HG03039 (cell line): ENCODE measurements around the gene MAX.

Source experiments
- ATAC-seq: cut with Tn5 transposase; IDR thresholded peaks from one replicate; pipeline ENCODE4 v1.9.1; 2021; ENCODE audit warnings: mild to moderate bottlenecking, moderate library complexity; ENCODE audit not compliant: unreplicated experiment

Gene MAX

GRCh38 chr14:65102441-65103149 is at the start of gene MAX:
MAX (minus strand) TSS chr14:65102517; CDS start chr14:65102339, 178 bp downstream.
- peak; percentile 83 for ATAC-seq

DNA sequence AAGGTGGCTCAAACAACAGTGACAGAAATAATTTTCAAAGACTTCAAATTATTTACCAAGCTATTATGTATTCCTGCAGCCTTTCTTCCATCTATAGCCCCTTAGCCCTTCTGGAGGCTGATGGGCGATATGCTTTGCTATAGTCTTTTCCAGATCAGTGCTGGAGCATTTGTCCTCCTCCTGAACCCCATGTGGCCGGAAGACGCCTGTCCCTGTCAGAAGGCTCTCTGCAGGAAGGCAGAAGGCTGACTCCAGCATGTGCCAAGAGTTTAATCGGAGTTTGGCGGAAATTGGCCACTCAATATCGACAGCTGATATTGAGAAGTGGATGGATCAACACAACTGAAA is 49.3 kb upstream of the MAX start:
- ATAC-seq: no peak

- no peak for ATAC-seq
Measured at GRCh38 chr14:65150898-65151608, 48.7 kb upstream of the MAX start.

- ATAC-seq: no peak
Measured at GRCh38 chr14:65149116-65149515, 46.8 kb upstream of the MAX start.

DNA sequence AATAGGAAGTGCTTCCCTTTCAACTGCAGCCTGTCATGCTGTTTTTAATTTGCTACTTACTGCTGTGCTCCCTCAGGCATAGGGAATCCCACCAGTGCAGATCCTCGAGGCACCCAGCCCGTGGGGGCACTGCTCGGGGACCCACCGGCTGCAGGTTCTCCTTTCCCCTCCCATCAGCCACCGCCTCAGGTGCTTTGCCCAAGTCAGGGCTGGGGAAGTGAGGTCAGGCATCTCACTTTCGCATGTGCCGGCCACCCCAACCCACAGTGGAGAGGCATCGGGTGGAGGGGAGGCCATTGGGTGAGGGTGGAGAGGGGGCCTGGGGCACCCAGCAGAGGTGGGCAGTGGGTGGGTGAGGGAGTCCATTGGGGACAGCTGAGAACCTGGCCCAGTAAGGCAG is 41.9 kb upstream of the MAX start:
- ATAC-seq: no peak

GRCh38 chr14:65142914-65143625 is 40.8 kb upstream of the MAX start:
- ATAC-seq: no peak

GRCh38 chr14:65142429-65142828 is 40.1 kb upstream of the MAX start:
- ATAC-seq: no peak

DNA sequence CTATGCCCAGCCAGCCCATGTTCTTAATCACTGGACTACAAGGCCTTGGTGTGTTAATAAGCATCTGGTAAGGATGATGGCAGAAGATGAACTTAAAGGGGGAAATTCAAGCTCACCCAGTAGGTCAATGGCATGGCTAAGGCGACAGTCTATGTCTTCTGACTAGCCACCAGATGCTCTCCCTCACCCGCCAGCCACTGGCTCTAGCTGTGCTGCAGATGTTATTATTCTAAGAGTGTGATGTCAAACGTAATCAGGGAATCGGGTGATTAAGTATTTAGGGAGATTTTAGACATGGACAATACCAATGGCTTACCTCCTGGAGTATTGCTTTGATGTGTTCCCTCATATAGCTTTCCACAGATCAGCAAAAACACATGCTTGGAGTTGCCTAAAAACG is 39.2 kb upstream of the MAX start:
- ATAC-seq: no peak

GRCh38 chr14:65137648-65138307 is 35.5 kb upstream of the MAX start:
- ATAC-seq: no peak

GRCh38 chr14:65134651-65135579 is 32.6 kb upstream of the MAX start:
- no peak for ATAC-seq

DNA sequence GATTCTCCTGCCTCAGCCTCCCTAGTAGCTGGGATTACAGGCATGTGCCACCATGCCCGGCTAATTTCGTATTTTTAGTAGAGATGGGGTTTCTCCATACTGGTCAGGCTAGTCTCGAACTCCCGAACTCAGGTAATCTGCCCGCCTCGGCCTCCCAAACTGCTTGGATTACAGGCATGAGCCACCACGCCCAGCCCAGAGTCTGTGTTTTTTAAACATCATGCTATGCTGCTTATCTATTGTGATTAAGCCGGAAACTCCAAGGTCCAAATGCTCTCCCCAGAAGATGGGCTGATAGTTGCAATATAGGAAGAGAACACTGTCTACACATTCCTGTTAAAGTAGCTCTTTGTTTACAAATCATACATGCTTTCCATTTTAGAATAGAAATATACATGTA is 30.5 kb upstream of the MAX start:
- ATAC-seq: no peak

DNA sequence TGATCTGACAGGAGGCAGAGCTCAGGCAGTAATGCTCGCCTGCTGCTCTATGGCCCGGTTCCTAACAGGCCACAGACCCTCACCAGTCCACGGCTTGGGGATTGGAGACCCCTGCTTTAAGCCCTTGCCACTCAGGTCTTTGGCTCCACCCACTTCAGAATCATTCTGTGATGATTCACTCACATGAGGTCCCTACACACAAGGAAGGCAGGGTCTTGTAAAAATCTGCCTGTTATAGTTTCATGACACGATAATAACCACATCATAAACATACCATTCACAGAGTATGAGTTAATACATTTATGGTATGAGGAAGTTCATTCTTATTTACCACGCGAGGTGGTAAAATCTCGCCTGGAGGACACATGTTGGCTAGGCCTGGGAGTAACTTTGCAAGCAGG is 29.0 kb upstream of the MAX start:
- no peak for ATAC-seq

DNA sequence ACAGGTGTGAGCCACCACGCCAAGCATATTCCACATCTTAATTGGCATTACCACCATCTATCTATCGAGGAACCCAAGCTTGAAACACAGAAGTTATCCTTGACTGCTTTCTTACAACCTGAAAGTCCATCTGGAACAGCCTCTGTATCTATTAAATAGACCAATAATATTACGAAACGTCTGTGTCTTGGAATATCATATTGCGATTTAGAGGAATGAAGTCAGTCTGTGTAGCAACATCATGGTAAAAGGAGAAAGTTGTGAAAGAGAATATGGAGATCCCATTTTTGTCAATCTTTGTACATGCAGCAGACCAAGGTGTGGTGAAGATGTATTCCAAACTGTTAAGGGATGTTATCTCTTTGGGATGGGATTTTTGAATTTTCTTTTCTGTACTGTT is 25.8 kb upstream of the MAX start:
- no peak for ATAC-seq

- ATAC-seq: no peak
Measured at GRCh38 chr14:65117769-65118745, 15.7 kb upstream of the MAX start.

DNA sequence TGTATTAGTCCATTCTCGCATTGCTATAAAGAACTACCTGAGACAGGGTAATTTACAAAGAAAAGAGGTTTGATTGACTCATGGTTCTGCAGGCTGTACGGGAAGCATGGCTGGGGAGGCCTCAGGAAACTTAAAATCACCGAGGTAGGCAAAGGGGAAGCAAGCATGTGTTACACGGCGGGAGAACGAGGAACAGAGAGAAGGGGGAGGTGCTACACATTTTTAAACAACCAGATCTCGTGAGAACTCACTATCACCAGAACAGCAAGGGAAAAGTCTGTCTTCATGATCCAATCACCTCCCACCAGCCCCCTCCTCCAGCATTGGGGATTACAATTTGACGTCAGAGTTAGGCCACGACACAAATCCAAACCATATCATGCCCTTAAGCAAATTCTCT is 13.3 kb upstream of the MAX start:
- no peak for ATAC-seq

- ATAC-seq: no peak
Measured at GRCh38 chr14:65110525-65110924, 8.2 kb upstream of the MAX start.

- ATAC-seq: no peak
Measured at GRCh38 chr14:65109357-65109756, 7.0 kb upstream of the MAX start.

GRCh38 chr14:65107200-65107599 is 4.9 kb upstream of the MAX start:
- ATAC-seq: no peak

DNA sequence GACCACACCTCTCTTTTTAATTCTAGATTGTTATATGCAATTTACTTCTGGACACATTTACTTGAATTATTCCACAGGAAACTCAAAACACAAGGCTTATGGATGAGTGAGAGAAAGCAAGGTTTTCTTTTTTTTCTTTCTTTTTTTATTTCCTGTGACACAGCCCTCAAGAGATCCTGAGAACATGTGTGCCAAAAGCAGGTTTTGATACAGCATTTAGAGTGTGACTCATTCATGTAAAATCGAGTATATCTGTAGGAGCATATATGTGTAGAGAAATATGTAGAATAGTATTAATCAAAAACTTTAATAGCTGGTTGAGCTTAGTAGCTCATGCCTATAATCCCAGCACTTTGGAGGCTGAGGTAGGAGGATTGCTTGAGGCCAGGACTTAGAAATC is 4.4 kb upstream of the MAX start:
- ATAC-seq: no peak
